SH-SY5Y (cell line): ENCODE data around the gene UBE2F.

Experiments
- GATA2 ChIP-seq: IDR thresholded peaks from 2 replicates; pipeline ENCODE4 v1.6.1; 2011; ENCODE audit warnings: mild to moderate bottlenecking, low read depth, low read length
- GATA3 ChIP-seq: IDR thresholded peaks from 2 replicates; pipeline ENCODE4 v1.6.1; 2011; ENCODE audit warnings: low read depth, mild to moderate bottlenecking, low read length, moderate library complexity

DNA sequence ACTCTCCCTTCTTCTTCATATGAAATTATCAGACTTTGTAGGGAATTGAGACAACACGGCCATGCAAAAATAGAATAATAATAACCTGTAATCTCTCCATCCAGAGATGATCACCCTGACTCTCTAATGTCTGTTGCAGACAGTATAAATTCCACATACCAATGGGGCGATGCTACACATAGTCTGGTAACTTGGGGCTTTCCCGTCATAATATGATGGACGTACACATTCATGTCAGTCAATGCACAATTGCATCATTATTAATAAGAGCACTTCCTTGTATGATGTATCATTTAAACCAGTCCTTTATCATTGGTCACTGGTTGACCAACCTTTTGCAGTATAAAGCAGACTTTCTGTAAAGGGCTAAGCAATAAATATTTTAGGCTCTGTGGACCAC lies 54.5 kb downstream of the UBE2F start:
- TF ChIP-seq GATA3: no peak
- no peak for TF ChIP-seq GATA2
